Body of pancreas (tissue), 4 donors: ENCODE results near the gene SFXN1. TPM values are rescaled to one million over a fixed set of nuclear protein-coding genes. Genes with fewer than 3 reads are reported as not detected.

Experiments
- ATAC-seq: fragments of 150-250 bp; one replicate; pipeline ENCODE4 v1.9.1; 2016
- DNase-seq, 4 donors: peaks; one replicate each; pipeline ENCODE4 v3.0.0-alpha.2; 2019
- H3K27ac ChIP-seq, 4 donors: fragments of 200-600 bp; sonication (generic); 1 replicate in 3 of 4; 2 replicates in 1 of 4; pipeline versions ENCODE4 v1.5.1 to v1.6.1; 2016 to 2019; ENCODE audit warnings: mild to moderate bottlenecking in 1 of 4, mixed read lengths in 1 of 4, moderate library complexity in 1 of 4
- H3K27me3 ChIP-seq, 2 donors: fragments of 200-600 bp; sonication (generic); one replicate each; pipeline ENCODE4 v1.6.0; 2016; ENCODE audit warnings: mild to moderate bottlenecking in 1 of 2
- H3K36me3 ChIP-seq, 2 donors: fragments of 200-600 bp; sonication (generic); replicated peaks in 1 of 2; 2 replicates each; pipeline ENCODE4 v1.5.1; 2016; ENCODE audit warnings: low read depth in 2 of 2; ENCODE audit not compliant: insufficient read depth in 1 of 2
- H3K4me1 ChIP-seq: fragments of 200-600 bp; sonication (generic); one replicate; pipeline ENCODE4 v1.6.0; 2016
- H3K4me3 ChIP-seq, 2 donors: fragments of 200-600 bp; sonication (generic); 1 replicate in 1 of 2; 2 replicates in 1 of 2; pipeline ENCODE4 v1.5.1; 2016 to 2019
- H3K9me3 ChIP-seq, 3 donors: fragments of 200-600 bp; sonication (generic); 1 replicate in 2 of 3; 2 replicates in 1 of 3; pipeline ENCODE4 v1.5.1; 2016
- CTCF ChIP-seq, 7 experiments: fragments of 450-650 bp in 4 of 7; fragments of 200-600 bp in 3 of 7; sonication (generic) in 3 of 7; IDR thresholded peaks; one replicate each; pipeline ENCODE4 v1.5.1; 2016 to 2019; ENCODE audit warnings: antibody characterized with exemption in 7 of 7
- POLR2A ChIP-seq, 3 donors: fragments of 450-650 bp; IDR thresholded peaks; one replicate each; pipeline ENCODE4 v1.6.1; 2016; ENCODE audit warnings: antibody characterized with exemption in 3 of 3, mild to moderate bottlenecking in 2 of 3
- WGBS, 2 donors: methylation state at CpG; one replicate each; pipeline ENCODE4 v1.1.5; 2017; 5-methylcytosine and 5-hydroxymethylcytosine counted together
- intact Hi-C: fragments of 100-400 bp; cut with DNase I; formaldehyde crosslinking; loops from one replicate; pipeline ENCODE4 v1.15.1; 2023
- total RNA-seq, 2 donors: library from RNA; depleted of rRNA; stranded (reverse); fragments of >200 nt; gene quantifications; one replicate each; pipeline ENCODE4 v1.1.0, GENCODE V29; 2016

The SFXN1 gene
- total RNA-seq, 2 donors from 2014 or later, result 11.7 to 29.3 TPM

- Histone ChIP-seq H3K4me1 (peaks cover 9% of the 10 kb centered on the region), H3K4me3 (no peak overlapping the region), H3K9me3 (no peaks in the 10 kb centered on the region), H3K36me3 (no peaks in the 10 kb centered on the region), H3K27ac (no peak overlapping the region), H3K27me3 (peaks cover 0 to 5% of the 10 kb centered on the region in 2 donors)
- TF ChIP-seq POLR2A (IDR thresholded peaks at IDR 0.05), result no peak
- TF ChIP-seq CTCF (IDR thresholded peaks at IDR 0.05), result no peak
- ATAC-seq (no peak), DNase-seq (no peak)
- WGBS, 2 donors, result 73 to 74% methylated on average over 3 of the region's 3 CpGs
- intact Hi-C loops, result no loop called here
Observed at GRCh38 chr5:175535796-175536195, 57.4 kb downstream of the SFXN1 start.

GRCh38 chr5:175538576-175538975 lies 60.2 kb downstream of the SFXN1 start:
- TF ChIP-seq CTCF (IDR thresholded peaks at IDR 0.05), result no peak
- TF ChIP-seq POLR2A (IDR thresholded peaks at IDR 0.05), result no peak
- Histone ChIP-seq H3K4me1 (peaks cover 9% of the 10 kb centered on the region), H3K27me3 (peaks cover 0 to 5% of the 10 kb centered on the region in 2 donors), H3K36me3 (no peaks in the 10 kb centered on the region), H3K4me3 (no peak overlapping the region), H3K27ac (no peak overlapping the region), H3K9me3 (no peaks in the 10 kb centered on the region)
- intact Hi-C loops, result no loop called here
- 67 to 71% methylated on average over 5 of the region's 5 CpGs for WGBS, 2 donors
- no peak for ATAC-seq
- no peak for DNase-seq

GRCh38 chr5:175539936-175540335 lies 61.6 kb downstream of the SFXN1 start:
- DNase-seq (no peak), ATAC-seq (no peak)
- Histone ChIP-seq H3K4me3 (no peak overlapping the region), H3K4me1 (no peaks in the 10 kb centered on the region), H3K27me3 (peaks cover 0 to 5% of the 10 kb centered on the region in 2 donors), H3K36me3 (no peaks in the 10 kb centered on the region), H3K27ac (no peak overlapping the region), H3K9me3 (peaks cover 0 to 5% (median 0%) of the 10 kb centered on the region in 3 donors)
- 59 to 89% methylated on average over 2 of the region's 2 CpGs for WGBS, 2 donors
- intact Hi-C loops, result no loop called here
- TF ChIP-seq CTCF (IDR thresholded peaks at IDR 0.05) (no peak), POLR2A (IDR thresholded peaks at IDR 0.05) (no peak)

- TF ChIP-seq CTCF (IDR thresholded peaks at IDR 0.05), result no peak
- no peak for TF ChIP-seq POLR2A (IDR thresholded peaks at IDR 0.05)
- Histone ChIP-seq H3K27ac (no peak overlapping the region), H3K4me3 (no peak overlapping the region), H3K36me3 (no peaks in the 10 kb centered on the region), H3K27me3 (peaks cover 0 to 5% of the 10 kb centered on the region in 2 donors), H3K9me3 (peaks cover 0 to 5% (median 0%) of the 10 kb centered on the region in 3 donors), H3K4me1 (no peaks in the 10 kb centered on the region)
- ATAC-seq, result no peak
- intact Hi-C loops, result no loop called here
- no peak for DNase-seq
- WGBS, 2 donors, result 49 to 52% methylated on average over 4 of the region's 4 CpGs
Observed at GRCh38 chr5:175541264-175541663, 62.9 kb downstream of the SFXN1 start.

GRCh38 chr5:175542232-175542965 lies 64.0 kb downstream of the SFXN1 start:
- peak in 1 of 4 donors; percentile 18 for DNase-seq
- H3K4me3 ChIP-seq, result no peak overlapping the region
- no peak for TF ChIP-seq CTCF (IDR thresholded peaks at IDR 0.05)
- no peak for TF ChIP-seq POLR2A (IDR thresholded peaks at IDR 0.05)
- peaks cover 0 to 5% (median 0%) of the 10 kb centered on the region in 3 donors for H3K9me3 ChIP-seq
- H3K27ac ChIP-seq, result no peak overlapping the region
- H3K36me3 ChIP-seq, result no peaks in the 10 kb centered on the region
- H3K27me3 ChIP-seq, result peaks cover 0 to 5% of the 10 kb centered on the region in 2 donors
- no peak for ATAC-seq
- no peaks in the 10 kb centered on the region for H3K4me1 ChIP-seq
- intact Hi-C loops, result no loop called here
- 49 to 62% methylated on average over 5 of the region's 5 CpGs for WGBS, 2 donors
